Activated gamma-delta T cell treated with Interleukin-2 at 50 U/mL for 16 hours (primary cell): ENCODE results near the gene VPS16.
"Not testable (repeated sequence)": the region's sequence is repeated elsewhere in the genome, so short reads cannot be mapped to it uniquely, and the experiment has no call there.

Experiments
- DNase-seq: peaks from one replicate; pipeline ENCODE4 v3.0.0-alpha.2; 2020

Gene VPS16

GRCh38 chr20:2872459-2873009, 32.0 kb downstream of the VPS16 start:
- peak; percentile 70 for DNase-seq

GRCh38 chr20:2873010-2873746, 32.6 kb downstream of the VPS16 start, which contains the start of gene PTPRA:
TSS of gene PTPRA (plus strand) at chr20:2873481. CDS start at chr20:2964278, 90,797 bp downstream.
- peak; percentile 89 for DNase-seq

- peak; percentile 64 for DNase-seq
Measured at GRCh38 chr20:2873747-2874041, 33.1 kb downstream of the VPS16 start.

- DNase-seq, result no peak
Measured at GRCh38 chr20:2874456-2874855, 33.9 kb downstream of the VPS16 start.

- no peak for DNase-seq
Measured at GRCh38 chr20:2875690-2876203, 35.2 kb downstream of the VPS16 start.

- DNase-seq, result no peak
Measured at GRCh38 chr20:2878515-2878914, 38.0 kb downstream of the VPS16 start.

- DNase-seq, result no peak
Measured at GRCh38 chr20:2879146-2879545, 38.6 kb downstream of the VPS16 start.

- no peak for DNase-seq
Measured at GRCh38 chr20:2880650-2881049, 40.1 kb downstream of the VPS16 start.

GRCh38 chr20:2883726-2884637, 43.4 kb downstream of the VPS16 start:
- no peak for DNase-seq

GRCh38 chr20:2887715-2888114, 47.2 kb downstream of the VPS16 start:
- DNase-seq, result no peak

GRCh38 chr20:2888224-2888955, 47.8 kb downstream of the VPS16 start:
- no peak for DNase-seq

GRCh38 chr20:2889209-2889608, 48.7 kb downstream of the VPS16 start:
- DNase-seq, result no peak

- DNase-seq, result no peak
Measured at GRCh38 chr20:2889797-2890196, 49.3 kb downstream of the VPS16 start.

GRCh38 chr20:2890742-2891141, 50.2 kb downstream of the VPS16 start:
- no peak for DNase-seq

GRCh38 chr20:2891343-2891742, 50.8 kb downstream of the VPS16 start:
- DNase-seq, result no peak

- DNase-seq, result no peak
Measured at GRCh38 chr20:2892376-2892775, 51.8 kb downstream of the VPS16 start.

- DNase-seq, result no peak
Measured at GRCh38 chr20:2894221-2894620, 53.7 kb downstream of the VPS16 start.

- not testable (repeated sequence) for DNase-seq
Measured at GRCh38 chr20:2895154-2895553, 54.6 kb downstream of the VPS16 start.

GRCh38 chr20:2899243-2899642, 58.7 kb downstream of the VPS16 start:
- no peak for DNase-seq

- no peak for DNase-seq
Measured at GRCh38 chr20:2900845-2901592, 60.5 kb downstream of the VPS16 start.

- no peak for DNase-seq
Measured at GRCh38 chr20:2902291-2902690, 61.7 kb downstream of the VPS16 start.

- DNase-seq, result no peak
Measured at GRCh38 chr20:2902818-2903217, 62.3 kb downstream of the VPS16 start.
